GM19455 (cell line): ENCODE results near the gene PTTG1IP.
"Not testable (repeated sequence)": the region's sequence is repeated elsewhere in the genome, so short reads cannot be mapped to it uniquely, and the experiment has no call there.

Experiments
- ATAC-seq: cut with Tn5 transposase; IDR thresholded peaks from one replicate; pipeline ENCODE4 v1.9.1; 2021; ENCODE audit not compliant: unreplicated experiment

The PTTG1IP gene

DNA sequence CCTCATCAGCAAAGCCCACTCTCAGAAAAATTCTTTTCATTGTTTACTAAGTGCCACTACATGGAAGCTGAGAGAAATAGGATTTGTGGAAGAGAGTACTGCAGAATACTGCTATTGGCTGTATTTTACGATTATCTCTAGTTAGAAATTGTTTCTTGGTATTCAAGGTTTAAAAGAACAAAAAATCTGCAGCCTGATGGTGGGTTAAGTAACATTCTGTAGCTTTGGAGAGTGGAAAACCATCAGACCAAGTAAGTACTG lies 27.3 kb downstream of the PTTG1IP start:
- ATAC-seq, result no peak

DNA sequence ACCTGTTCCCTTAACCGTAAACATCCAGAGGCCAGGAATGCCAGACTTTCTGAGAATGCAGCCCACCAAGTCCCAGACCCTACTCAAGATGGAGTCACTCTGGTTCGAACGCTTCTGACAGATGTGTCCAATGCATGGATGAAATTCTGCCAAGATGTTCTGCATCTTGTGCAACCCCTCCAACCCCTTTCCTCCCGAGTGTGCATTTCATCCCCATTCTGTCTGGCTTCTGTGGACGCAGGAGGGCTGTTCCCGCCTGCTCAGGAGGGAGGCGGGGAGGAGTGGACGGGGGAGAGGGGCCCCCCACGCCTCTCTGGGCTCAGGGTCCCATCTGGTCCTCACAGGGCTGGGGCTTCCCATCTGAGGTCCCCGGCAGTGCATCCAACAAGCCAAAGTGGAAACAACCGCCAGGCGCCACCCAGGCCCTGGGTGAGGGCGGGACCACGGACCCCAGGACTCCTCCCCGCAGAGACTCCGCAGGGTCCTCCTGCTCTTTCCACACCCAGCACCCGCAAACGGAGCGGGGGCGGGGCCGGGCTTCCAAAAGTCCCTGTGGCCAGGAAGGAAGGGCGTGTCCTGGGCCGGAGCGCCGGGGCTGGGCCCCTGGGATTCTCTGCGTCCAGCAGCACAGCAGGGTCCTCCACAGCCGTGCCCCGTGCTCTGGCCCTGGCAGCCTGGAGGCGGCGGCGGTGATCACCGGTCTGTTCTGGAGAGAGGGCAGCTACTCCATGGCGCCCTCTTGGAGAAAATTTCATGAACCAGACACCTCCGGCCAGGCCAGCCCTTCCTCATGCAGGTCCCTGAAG lies 27.9 kb downstream of the PTTG1IP start:
- ATAC-seq, result no peak

DNA sequence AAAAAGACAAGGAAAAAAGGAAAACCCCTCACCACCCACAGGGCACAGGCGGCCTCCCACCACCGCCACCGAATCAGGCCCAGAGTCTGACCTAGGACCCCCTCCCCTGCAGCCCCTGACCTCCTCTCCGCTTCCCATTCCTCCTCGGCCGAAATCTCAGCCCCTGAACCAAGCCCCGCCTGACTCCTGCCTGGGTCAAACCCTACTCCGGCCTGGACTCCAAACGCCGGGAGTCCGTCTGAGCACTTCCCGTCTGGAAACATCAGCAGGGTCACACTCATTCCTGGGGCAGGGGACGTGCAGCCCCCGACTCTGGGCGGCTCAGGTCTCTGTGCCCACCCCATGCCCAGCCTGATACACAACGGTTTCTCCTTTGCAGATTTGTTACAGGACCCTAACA lies 29.2 kb downstream of the PTTG1IP start:
- ATAC-seq, result no peak

DNA sequence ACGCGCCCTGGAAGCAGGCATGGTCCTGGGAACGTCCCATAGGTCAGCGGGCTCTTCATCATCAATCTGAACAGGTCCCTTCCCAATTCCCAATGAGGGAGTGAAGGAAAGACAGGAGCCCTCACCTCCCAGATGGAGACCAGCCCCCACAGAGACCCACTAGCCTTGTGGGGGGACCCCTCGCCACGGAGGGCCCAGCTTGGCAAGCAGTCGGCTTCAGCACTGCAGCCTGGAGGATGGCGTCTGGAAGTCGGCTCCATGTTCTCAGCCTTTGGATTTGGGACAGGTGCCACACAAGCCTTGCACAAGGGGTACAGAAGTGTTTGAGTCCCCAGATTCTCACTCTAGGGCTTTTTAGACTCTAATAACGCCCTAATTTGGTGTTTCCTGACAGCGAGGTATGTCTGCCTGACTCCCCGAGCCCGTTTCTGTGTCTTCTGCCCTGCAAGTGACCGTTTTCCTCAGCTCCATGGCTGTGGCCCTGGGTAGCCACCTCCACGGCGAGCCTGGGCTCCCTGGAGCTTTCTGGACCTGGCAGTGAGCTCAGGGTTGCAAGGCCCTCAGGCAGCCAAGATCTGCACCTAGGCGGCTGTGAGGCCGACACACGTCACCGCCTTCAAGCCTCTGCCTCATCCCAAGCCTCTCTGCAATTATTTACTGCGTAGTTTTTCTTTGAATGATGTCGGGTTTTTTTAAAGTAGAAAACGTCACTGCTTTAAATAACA lies 30.6 kb downstream of the PTTG1IP start:
- ATAC-seq, result no peak

DNA sequence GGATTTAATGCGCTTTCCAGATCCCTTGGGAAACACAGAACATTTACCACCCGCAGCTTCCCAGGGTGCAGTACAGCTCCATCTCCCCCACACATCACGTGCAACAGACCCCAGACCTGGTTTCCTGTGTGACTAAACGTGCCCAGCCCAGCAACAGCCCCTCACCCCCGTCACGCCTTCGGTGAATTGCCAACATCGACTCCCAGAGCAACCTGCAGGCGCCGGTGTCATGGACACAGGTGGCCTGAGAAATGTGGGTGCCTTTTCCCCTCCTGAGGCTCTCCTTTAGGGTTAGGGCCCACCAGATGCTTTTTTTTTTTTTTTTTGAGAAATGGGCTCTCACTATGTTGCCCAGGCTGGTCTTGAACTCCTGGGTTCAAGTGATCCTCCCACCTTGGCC lies 31.4 kb downstream of the PTTG1IP start:
- no peak for ATAC-seq

DNA sequence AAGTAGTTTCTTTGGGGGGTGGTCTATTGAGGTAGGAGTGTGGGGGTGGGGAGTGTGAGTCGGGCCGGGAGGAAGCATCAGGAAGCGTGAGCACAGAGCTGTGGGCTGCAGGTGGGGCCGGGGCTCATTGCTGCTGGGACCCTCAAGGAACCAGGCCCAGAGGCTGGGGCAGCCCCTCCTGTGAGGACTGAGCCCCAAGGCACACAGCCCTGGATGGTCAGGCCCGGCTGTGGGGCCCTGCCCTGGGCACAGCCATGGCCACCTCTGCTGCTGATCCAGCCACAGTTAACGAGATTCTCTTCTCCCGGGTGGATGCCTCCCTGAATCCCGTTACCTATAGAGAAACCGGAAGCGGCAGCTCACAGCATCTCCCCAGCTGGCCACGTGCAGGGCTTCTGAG lies 32.7 kb downstream of the PTTG1IP start:
- no peak for ATAC-seq

DNA sequence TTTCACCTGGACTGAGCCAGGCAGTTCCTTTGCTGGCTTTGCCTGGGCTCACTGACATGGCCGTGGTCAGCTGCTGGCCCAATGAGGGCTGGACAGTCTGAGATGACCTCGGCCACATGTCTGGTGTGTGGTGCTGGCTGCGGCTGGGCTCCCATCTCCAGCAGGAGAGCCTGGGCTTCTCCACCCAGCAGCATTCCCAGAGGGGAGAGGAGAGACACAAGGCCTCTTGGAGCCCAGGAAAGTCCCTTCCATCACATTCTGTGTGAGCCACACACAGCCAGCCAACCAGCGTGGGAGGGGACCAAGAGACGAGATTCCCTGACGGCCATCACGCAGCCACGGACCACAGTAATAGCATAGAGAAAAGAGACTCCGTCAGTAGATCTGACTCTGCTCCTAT lies 34.5 kb downstream of the PTTG1IP start:
- no peak for ATAC-seq

DNA sequence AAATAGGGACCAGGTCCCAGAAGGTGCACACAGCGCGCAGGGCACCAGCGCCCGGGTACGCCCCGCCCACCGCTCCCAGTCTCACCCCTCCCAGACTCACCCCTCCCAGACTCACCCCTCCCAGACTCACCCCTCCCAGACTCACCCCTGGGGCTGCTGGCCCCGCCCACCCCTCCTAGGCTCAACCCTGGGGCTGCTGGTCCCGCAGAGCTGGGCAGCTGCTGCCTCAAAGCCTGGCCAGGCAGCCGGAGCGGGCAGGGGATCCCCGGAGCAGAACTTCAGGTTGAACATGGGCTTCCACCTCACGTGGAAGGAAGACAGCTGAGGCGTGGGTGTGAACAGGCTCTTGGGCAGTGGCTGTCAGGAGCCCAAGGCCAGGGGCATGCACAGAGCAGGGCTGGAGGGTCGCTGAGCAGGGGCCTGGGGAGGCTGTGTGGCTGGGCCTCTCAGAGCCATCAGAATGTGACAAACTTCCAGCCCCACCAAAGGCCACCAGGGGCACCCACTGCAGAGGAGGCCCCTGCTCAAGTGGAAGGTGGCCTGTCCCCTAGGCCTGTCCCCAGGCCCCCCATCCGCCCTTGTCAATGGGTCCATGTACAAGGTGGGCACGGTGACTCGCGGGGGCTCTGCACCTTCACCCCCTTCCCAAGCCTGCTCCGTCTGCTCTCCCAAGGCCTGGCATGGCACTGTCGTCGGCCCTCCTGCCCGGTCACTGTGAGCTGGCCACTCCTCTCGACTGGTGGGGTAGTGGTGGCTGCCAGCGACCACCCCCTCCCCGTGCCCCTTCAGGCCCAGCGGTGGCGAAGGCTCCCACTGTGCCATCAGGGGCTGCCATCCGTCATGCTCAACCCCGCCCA lies 35.2 kb downstream of the PTTG1IP start:
- ATAC-seq, result no peak

DNA sequence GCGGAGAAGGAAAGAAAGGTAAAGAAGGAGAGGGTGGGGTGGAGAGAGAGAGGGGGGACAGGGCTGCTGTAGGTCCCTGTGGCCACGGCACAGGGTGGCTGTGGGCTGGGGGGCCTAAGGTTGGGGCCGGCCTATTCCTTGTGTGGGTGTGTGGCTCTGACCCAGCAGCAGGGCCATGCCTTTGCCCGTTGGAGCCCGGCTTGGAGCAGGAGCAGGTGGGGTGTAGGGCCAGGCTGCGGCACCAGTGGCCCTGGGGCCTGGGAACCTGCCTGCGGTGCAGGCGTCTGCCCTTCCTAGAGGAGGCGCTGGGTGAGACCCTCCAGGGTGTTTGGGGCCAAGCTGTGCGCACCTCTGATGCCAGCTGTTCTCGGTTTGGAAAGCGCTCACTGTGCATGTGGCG lies 36.0 kb downstream of the PTTG1IP start:
- no peak for ATAC-seq

DNA sequence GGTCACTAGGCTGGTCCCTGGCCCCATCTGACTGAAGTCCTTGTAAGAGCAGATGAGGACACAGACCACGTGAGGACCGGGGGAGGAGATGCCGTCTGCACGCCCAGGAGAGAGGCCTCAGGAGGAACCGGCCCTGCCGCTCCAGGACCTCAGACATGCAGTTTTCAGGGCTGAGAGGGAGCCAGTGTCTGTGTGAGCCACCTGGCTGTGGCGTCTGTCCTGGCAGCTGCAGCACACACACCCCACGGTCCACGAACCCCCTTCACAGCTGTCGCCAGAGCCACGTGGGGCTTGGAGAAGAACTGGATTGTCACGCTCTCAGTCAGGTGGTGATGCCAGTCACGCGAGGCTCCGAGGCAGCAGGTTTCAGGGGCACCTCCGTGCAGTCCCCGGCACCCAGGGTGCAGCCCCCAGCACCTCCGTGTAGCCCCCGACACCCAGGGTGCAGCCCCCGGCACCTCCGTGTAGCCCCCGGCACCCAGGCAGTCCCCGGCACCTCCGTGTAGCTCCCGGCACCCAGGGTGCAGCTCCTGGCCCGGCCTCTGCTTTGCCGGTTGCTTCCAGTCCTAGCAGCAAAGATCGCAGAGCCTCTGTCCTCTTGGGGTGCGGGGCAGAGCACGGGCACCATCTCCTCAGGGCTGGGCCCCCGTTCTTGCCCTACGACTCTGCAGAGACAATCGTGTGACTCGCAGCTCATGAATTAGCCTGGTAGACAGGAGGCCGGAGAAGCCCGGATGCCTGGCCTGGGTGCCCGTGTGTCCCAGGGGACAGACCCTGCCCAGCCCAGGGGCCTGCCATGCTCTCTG lies 36.6 kb downstream of the PTTG1IP start:
- no peak for ATAC-seq

DNA sequence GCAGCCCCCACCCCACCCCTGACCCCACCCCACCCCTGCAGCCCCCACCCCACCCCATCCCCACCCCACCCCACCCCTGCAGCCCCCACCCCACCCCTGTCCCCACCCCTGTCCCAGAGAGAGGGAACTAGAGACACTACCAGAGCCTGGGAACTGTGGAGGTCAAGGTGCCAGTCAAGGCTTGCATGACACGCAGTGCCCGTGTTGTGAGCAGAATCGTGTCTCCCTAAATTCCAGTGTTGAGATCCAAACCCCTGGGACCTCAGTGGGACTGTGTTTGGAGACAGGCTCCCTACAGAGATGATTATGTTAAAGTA lies 37.2 kb downstream of the PTTG1IP start:
- ATAC-seq, result no peak

DNA sequence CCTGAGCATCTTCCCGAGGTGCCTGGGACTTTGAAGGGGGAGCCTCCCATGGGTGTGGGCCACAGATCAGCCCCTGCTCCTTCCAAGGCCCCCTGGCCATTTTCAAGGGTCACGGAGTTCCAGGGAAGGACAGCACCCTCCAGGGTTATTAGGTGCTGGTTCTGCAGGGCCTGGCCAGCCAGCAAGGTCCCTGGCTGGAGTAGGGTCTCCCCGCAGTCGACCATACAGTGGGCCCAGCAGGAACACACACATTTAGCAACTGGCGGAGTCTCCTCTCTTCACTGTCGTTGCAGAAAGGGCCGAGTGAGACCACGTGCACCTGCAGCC lies 37.9 kb downstream of the PTTG1IP start:
- ATAC-seq, result no peak

DNA sequence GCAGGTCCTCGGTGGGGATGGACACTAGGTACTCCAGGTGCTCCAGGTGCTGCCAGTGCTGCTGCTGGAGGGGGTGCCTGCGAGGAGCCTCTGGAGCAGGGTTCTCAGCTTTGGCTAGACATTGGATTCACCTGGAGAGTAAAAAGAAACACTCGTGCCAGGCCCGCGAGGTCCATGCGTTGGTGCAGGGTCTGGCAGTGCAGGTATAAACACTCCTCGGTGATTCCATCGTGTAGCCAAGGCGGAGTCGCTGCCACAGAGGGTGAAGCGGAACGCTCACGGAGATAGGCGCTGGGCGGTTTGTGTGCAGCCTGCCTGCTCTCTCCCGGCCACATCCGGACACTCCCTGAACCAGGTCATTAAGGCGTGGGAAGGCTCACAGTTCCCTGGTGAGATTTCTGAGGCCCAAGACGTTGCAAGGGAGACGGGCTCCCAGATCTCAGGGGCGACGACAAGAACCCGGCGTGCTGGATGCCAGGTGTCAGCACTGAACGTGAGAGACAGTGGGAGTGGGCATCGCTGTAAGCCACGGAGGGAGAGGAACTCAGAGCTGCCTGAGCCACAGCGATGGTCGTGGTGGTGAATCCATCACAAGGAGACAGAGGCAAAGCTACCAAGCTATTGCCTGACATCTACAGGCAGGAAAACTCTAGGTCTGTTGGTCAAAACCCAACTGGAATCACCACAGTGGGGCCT lies 38.4 kb downstream of the PTTG1IP start:
- ATAC-seq, result no peak

DNA sequence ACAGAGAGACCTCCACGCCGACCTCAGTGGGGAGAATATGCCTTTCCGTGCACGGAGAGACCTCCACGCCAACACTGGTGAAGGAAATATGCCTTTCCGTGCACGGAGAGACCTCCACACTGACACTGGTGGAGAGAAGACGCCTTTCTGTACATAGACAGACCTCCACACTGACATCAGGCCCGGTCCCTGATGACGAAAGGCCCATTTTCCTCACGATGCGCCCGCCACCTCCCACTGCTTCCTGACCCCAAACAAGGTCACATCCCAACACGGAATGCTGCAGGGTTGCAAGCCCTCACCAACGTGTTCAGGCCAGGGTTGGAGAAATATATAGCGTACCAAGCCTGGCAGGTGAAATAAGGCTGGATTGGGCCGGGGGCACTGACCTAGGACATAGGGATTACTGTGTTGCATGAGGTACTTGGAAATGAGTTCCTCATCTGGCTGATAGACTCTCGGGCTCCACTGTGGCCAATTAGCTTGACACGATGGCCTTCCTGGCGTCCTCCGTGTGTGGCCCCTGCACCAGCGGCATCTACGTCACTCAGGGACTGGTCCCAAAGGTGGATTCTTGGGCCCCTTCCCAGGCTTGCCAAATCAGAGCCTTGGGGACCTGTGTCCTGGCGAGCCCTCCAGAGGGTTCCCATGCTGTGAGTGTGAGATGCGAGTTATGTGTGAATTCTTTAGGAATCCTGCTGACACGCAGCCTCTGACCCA lies 39.1 kb downstream of the PTTG1IP start:
- no peak for ATAC-seq

DNA sequence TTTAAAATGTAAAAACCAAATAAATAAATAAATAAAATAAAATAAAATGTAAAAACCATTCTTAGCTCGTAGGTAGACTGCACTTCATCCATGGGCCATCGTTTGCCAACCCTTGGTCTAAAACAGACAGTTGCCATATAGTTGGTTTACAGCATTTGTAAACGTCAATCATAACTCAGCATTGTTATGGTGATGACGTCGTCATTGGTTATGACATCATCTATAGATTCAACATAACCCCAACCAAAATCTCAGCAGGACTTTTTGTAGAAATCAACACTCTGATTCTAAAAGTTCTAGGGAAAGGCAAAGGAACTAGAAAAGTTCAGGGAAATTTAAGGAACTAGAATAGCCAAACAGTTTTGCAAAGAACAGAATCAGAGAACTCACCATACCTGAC lies 39.8 kb downstream of the PTTG1IP start:
- no peak for ATAC-seq

DNA sequence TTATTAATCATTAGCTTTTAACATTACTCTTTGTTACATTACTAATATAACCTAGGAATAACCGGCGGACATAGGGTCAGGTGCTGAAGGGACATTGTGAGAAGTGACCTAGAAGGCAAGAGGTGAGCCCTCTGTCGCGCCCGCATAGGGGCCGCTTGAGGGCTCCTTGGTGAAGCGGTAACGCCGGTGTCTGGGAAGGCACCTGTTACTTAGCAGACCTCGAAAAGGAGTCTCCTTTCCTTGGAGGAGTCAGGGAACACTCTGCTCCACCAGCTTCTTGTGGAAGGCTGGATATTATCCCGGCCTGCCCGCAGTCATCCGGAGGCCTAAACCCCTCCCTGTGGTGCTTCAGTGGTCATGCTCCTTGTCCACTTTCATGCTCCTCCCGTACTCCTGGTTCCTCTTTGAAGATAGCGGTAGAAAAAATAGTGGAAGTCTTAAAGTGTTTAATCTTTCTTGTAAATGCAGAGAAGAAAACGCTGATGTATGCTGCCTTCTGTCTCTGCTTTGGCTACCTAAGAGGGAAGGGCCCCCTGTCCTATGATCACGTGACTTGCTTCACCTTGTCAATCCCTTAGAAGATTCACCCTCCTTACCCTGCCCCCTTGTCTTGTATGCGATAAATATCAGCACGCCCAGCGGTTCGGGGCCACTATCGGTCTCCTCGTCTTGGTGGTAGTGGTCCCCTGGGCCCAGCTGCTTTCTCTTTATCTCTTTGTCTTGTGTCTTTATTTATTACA lies 40.8 kb downstream of the PTTG1IP start:
- ATAC-seq, result not testable (repeated sequence)

DNA sequence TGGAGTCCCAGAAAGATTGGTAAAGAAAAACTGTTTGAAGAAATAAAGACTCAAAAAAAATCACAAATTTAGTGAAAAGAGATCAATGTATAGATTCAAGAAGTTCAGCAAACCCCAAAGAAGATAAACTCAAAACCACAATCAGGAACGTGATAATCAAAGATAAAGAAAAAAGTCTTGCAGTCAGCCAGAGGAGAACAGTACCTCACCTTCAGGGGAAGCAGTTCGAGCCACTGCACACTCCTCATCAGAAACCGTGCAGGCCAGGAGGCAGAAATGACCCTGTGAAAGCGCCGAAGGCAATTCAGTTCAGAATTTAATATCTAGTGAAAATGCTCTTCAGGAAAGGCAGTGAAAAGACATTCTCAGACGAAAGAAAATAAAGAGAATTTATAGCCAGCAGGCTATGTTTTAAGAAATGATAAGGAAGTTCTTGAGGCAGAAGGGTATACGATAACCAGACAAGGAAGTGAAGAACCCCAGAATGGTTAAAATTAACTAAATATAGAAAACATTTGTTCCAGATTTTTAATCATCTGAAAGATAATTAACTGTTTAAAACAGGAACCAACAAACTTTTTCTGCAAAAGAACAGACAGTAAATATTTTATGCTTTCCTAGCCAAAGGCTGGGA lies 42.1 kb downstream of the PTTG1IP start:
- ATAC-seq, result no peak

DNA sequence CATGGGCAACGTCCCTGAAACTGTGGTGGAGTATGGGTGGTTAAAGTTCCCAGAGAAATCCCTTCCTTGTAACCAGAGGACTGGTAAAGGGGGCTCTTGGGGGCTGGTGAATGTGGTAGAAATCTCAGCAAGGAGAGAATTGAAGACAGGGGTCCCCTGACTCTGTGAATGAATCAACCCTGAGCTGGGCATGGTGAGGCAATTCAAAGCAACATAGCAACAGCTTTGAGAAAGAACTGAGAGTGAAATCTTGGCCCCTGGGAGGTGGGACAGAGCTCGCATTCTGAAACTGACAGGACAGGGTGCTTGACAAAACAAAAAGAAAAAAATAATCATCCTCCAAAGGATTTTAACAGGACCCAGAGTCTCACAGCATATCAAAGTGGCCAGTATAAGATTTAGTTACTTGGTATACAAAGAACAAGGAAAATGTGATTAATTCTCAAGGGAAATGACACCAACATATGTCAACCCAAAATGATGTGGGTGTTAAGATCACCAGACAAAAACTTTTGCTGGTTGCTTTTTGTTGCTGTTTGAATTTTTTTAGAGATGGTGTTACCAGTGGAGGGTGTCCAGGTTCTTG lies 43.9 kb downstream of the PTTG1IP start:
- no peak for ATAC-seq
